ENCODE measurements around the gene NPAS3. TPM values are rescaled to one million over a fixed set of nuclear protein-coding genes. Genes with fewer than 3 reads are reported as not detected.

The NPAS3 gene
- total and polyA plus RNA-seq, 11 donors = 0.15 to 3.4 (median 0.92) TPM

DNA sequence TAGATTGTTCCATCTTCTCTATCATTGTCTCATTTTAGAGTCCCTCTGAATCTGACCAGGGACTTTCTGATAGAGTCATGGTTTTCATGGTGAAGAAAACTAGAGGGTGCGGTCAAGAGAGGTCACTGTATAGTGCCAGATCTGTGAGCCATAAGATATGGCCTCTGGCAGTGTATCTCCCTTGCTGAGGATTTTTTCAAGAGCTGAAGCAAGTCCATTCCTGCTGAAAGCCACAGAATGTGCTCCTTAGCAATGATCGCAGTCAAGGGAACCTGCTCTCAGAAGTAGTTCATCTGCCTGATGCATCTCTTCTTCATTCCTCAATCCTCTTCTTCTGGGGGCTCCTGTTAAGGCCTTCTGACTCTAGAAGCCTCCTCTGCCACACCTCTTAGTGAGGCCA lies 607.0 kb downstream of the NPAS3 start:
- H3K36me3 ChIP-seq = no peaks in the 10 kb centered on the region
- H3K4me3 ChIP-seq = no peak overlapping the region
- WGBS, 4 donors = 96 to 100% (median 98%) methylated on average over 2 of the region's 2 CpGs
- H3K9me3 ChIP-seq = no peaks in the 10 kb centered on the region
- no peak overlapping the region for H3K27ac ChIP-seq
- intact Hi-C loops (cut with DNase I) = no loop called here
- no peak for ATAC-seq
- H3K4me1 ChIP-seq = peaks cover 0 to under 1% (median 0%) of the 10 kb centered on the region in 12 donors
- DNase-seq = no peak
- H3K27me3 ChIP-seq = no peaks in the 10 kb centered on the region
- no peak for TF ChIP-seq POLR2A (IDR thresholded peaks at IDR 0.05)
- no peak for TF ChIP-seq CTCF (IDR thresholded peaks at IDR 0.05)

DNA sequence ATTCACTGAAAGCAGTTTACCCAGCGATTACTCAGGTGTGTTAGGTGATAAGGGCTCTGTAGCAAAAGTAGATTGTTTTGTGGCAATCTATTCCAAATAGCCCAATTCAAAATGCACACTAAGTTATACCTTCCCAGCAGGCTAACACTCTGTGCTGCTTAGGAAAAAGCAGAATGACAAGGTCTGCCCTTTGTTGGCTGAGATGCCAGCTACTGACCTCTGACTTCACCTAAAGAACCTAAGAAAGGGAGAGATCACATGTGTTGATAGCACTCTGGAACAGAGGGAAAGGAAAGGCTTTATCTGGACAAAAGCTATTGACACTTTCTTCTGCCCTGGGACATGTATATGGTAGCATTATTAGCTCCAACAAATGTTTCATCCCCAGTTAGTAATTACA lies 609.9 kb downstream of the NPAS3 start:
- 81 to 100% (median 86%) methylated on average over 1 of the region's 1 CpG for WGBS, 4 donors
- Histone ChIP-seq H3K4me1 (no peaks in the 10 kb centered on the region), H3K9me3 (no peaks in the 10 kb centered on the region), H3K27ac (no peak overlapping the region), H3K4me3 (no peak overlapping the region), H3K27me3 (no peaks in the 10 kb centered on the region), H3K36me3 (no peaks in the 10 kb centered on the region)
- ATAC-seq (no peak), DNase-seq (no peak)
- TF ChIP-seq POLR2A (IDR thresholded peaks at IDR 0.05) (no peak), CTCF (IDR thresholded peaks at IDR 0.05) (no peak)
- intact Hi-C loops (cut with DNase I) = no loop called here

GRCh38 chr14:33551963-33552362 lies 613.3 kb downstream of the NPAS3 start:
- TF ChIP-seq CTCF (IDR thresholded peaks at IDR 0.05) (no peak), POLR2A (IDR thresholded peaks at IDR 0.05) (no peak)
- ATAC-seq = no peak

GRCh38 chr14:33553706-33554278 lies 615.1 kb downstream of the NPAS3 start:
- intact Hi-C loops (cut with DNase I) = loop anchor here in 1 of 10 donors (10.0 kb wide), 1 partner anchor 431 kb away; no protein-coding TSS in a partner anchor
- 85 to 88% (median 87%) methylated on average over 6 of the region's 6 CpGs for WGBS, 4 donors
- Histone ChIP-seq H3K9me3 (no peaks in the 10 kb centered on the region), H3K27ac (no peak overlapping the region), H3K27me3 (no peaks in the 10 kb centered on the region), H3K36me3 (no peaks in the 10 kb centered on the region), H3K4me3 (no peak overlapping the region), H3K4me1 (peaks cover 0 to 3% (median 0%) of the 10 kb centered on the region in 12 donors)
- ATAC-seq = no peak
- TF ChIP-seq CTCF (IDR thresholded peaks at IDR 0.05) (no peak), POLR2A (IDR thresholded peaks at IDR 0.05) (no peak)
- no peak for DNase-seq

More at GRCh38 chr14:33551963-33552362, 613.3 kb downstream of the NPAS3 start:
- intact Hi-C loops (cut with DNase I) = loop anchor here in 1 of 10 donors (10.0 kb wide), 1 partner anchor 433 kb away; no protein-coding TSS in a partner anchor
- no peaks in the 10 kb centered on the region for H3K27me3 ChIP-seq
- H3K4me3 ChIP-seq = no peak overlapping the region
- 62 to 71% (median 65%) methylated on average over 3 of the region's 3 CpGs for whole genome bisulfite sequencing, 4 donors
- no peaks in the 10 kb centered on the region for H3K9me3 ChIP-seq
- H3K36me3 ChIP-seq = no peaks in the 10 kb centered on the region
- DNase-seq = no peak
- H3K27ac ChIP-seq = no peak overlapping the region
- H3K4me1 ChIP-seq = peaks cover 0 to 3% (median 0%) of the 10 kb centered on the region in 12 donors
